ENCODE measurements around the gene STAMBPL1.

The STAMBPL1 gene

DNA sequence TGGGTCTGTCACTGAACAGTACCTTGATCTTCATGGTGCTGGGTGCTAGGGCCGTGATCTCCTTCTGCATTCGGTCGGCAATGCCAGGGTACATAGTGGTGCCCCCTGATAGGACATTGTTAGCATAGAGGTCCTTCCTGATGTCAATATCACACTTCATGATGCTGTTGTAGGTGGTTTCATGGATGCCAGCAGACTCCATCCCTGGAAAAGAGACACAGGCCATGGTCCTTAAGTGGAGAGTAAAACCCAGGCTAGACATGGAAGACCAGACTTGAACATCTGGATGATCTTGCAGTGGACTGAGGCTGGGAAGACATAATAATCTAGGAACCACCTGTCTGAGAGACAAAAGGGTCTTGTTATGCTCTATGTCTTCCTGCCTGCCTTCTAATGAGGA is 58.0 kb downstream of the STAMBPL1 start:
- H3K9me3 Mint-ChIP-seq: no peaks in the 10 kb centered on the region
- no peaks in the 10 kb centered on the region for H3K27me3 Mint-ChIP-seq
- H3K27ac Mint-ChIP-seq: peak overlapping the region in 1 of 2 donors; percentile 35
- no peak overlapping the region for H3K4me3 Mint-ChIP-seq
- no peak for DNase-seq
- peaks cover 12% of the 10 kb centered on the region for H3K4me1 Mint-ChIP-seq
- ATAC-seq: no peak

DNA sequence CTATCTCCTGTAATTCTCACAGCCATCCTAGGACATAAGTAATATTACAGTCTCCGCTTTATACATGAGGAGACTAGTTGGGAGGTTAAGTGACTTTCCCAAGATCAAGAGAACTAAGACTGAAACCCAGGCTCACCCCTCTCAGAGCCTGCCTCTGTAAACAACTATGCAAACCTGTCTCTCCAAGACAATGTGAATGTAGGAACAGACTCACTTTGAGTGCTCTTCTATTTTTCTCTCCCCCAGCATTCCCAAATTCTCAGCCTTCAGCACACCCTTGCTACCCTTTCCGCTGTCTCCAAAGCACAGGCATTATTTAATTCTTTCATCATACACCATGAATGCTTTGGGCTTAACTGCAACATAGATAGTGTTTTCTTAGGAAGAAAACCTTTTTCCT is 58.9 kb downstream of the STAMBPL1 start:
- Mint-ChIP-seq H3K27me3 (no peaks in the 10 kb centered on the region), H3K27ac (no peak overlapping the region), H3K4me3 (no peak overlapping the region), H3K4me1 (peaks cover 12% of the 10 kb centered on the region), H3K9me3 (no peaks in the 10 kb centered on the region)
- ATAC-seq (no peak), DNase-seq (no peak)

DNA sequence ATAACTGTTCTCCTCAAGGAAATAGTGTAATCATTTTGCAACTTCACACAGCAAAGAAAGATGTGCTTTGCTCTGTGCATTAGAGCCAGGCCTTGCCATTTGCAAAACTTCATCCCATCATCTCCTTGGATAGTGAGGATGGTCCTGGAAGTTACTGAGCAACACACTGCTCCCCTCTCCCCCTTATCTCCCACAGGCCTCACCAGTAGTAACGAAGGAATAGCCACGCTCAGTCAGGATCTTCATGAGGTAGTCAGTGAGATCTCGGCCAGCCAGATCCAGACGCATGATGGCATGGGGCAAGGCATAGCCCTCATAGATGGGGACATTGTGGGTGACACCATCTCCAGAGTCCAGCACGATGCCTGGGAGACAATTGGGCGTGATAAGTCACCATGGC is 61.0 kb downstream of the STAMBPL1 start:
- ATAC-seq (no peak), DNase-seq (no peak)

DNA sequence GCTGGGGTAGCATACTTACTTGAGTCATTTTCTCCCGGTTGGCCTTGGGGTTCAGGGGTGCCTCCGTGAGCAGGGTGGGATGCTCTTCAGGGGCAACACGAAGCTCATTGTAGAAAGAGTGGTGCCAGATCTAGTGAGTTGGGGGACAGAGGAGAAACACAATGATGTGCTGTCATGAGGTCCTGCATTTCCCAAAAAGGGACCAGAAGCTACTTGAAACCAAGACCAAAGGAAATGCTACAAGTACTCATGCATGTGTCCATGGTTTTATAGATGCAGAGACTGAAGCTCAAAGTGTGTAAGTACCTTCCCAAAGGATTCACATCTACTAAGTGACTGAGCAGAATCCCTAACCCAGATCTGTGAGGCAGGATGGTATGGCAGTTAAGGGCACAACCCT is 63.7 kb downstream of the STAMBPL1 start:
- Mint-ChIP-seq H3K9me3 (no peaks in the 10 kb centered on the region), H3K4me1 (peaks cover 17% of the 10 kb centered on the region), H3K4me3 (no peak overlapping the region), H3K27ac (no peak overlapping the region), H3K27me3 (no peaks in the 10 kb centered on the region)
- ATAC-seq: no peak
- DNase-seq: no peak

More for the DNA sequence above, 61.0 kb downstream of the STAMBPL1 start:
- peak overlapping the region in 1 of 2 donors; percentile 61 for H3K27ac Mint-ChIP-seq
- H3K4me3 Mint-ChIP-seq: no peak overlapping the region
- H3K9me3 Mint-ChIP-seq: no peaks in the 10 kb centered on the region
- peaks cover 11% of the 10 kb centered on the region for H3K4me1 Mint-ChIP-seq
- H3K27me3 Mint-ChIP-seq: no peaks in the 10 kb centered on the region

DNA sequence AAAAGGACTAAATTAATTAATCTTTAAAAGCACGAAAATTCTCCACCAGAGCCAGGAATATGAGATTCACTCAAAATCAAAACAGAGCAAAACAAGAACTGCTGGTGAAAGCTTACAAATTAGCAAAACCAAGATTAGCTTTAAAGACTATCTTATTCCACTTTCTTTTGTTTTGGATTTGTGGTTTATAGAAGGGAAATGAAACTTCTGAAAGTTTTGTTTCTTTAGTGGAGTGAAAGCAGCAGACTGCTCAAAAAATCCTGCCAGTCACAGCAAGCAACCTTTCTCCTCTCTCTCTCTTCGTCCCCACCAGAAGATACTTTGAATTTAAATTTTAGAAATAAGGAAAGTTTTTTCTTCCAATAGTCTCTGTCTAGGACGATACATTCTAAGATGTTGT is 64.8 kb downstream of the STAMBPL1 start:
- Mint-ChIP-seq H3K27me3 (no peaks in the 10 kb centered on the region), H3K27ac (peak overlapping the region in 1 of 2 donors; percentile 48), H3K4me3 (no peak overlapping the region), H3K9me3 (no peaks in the 10 kb centered on the region), H3K4me1 (peaks cover 17% of the 10 kb centered on the region)
- ATAC-seq (no peak), DNase-seq (no peak)

DNA sequence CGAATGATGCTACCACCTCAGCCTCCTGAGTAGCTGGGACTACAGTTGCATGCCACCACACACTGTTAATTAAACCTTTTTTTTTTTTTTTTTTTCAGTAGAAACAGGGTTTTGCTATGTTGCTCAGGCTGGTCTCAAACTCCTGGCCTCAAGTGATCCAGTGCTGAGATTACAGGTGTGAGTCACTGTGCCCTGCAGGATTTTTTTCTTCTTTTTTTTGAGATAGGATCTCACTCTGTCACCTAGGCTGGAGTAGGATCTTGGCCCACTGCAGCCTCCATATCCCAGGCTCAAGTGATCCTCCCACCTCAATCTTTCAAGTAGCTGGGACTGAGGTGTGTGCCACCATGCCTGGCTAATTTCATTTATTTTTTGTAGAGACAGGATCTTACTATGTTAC is 66.2 kb downstream of the STAMBPL1 start:
- no peaks in the 10 kb centered on the region for H3K9me3 Mint-ChIP-seq
- DNase-seq (no peak), ATAC-seq (no peak)
- H3K27ac Mint-ChIP-seq: no peak overlapping the region
- H3K27me3 Mint-ChIP-seq: no peaks in the 10 kb centered on the region
- H3K4me1 Mint-ChIP-seq: peaks cover 17% of the 10 kb centered on the region
- no peak overlapping the region for H3K4me3 Mint-ChIP-seq

DNA sequence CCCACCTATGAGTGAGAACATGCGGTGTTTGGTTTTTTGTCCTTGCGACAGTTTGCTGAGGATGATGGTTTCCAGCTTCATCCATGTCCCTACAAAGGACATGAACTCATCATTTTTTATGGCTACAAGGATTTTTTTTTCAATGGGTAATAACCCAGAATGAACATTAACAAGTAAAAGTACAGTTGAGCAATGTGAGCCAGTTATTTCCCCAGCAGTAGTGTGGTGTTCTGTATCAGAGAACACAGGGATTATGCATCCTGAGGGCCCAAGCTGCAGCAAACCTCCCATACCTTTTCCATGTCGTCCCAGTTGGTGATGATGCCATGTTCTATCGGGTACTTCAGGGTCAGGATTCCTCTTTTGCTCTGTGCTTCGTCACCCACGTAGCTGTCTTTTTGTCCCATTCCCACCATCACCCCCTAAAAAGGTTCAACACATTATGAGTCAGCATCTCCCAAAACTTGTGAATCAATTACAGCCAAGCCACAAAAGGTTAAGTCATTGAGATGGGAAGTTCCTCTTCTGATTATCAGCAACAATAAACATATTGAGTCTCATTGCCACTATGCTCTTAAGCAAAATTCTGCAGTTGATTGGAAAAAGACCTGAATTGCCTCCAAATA is 67.0 kb downstream of the STAMBPL1 start:
- Mint-ChIP-seq H3K4me1 (peaks cover 17% of the 10 kb centered on the region), H3K9me3 (no peaks in the 10 kb centered on the region), H3K27me3 (no peaks in the 10 kb centered on the region), H3K27ac (no peak overlapping the region), H3K4me3 (no peak overlapping the region)
- DNase-seq: no peak
- ATAC-seq: no peak

DNA sequence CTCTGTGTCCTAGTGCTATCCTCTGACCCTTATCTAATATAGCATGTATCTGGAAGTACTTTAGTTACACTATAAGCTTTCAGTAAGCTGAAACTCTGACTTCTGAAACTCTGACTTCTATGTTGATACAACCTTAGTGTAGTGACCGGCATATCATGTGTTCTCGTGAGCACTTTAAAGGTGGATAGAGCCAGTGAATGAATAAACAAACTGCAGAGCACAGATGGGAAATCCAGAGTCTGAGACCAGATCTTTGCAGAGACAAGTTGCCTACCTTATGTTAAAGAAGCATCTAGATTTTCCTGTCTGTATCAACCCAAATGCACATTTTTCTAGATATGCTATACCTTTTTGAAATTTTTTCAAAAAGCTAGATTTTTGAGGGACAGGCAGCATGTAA is 69.0 kb downstream of the STAMBPL1 start:
- DNase-seq: no peak
- Mint-ChIP-seq H3K27me3 (no peaks in the 10 kb centered on the region), H3K4me1 (peaks cover 17% of the 10 kb centered on the region), H3K9me3 (peaks cover 0 to 6% of the 10 kb centered on the region in 2 donors), H3K27ac (no peak overlapping the region), H3K4me3 (no peak overlapping the region)
- no peak for ATAC-seq

DNA sequence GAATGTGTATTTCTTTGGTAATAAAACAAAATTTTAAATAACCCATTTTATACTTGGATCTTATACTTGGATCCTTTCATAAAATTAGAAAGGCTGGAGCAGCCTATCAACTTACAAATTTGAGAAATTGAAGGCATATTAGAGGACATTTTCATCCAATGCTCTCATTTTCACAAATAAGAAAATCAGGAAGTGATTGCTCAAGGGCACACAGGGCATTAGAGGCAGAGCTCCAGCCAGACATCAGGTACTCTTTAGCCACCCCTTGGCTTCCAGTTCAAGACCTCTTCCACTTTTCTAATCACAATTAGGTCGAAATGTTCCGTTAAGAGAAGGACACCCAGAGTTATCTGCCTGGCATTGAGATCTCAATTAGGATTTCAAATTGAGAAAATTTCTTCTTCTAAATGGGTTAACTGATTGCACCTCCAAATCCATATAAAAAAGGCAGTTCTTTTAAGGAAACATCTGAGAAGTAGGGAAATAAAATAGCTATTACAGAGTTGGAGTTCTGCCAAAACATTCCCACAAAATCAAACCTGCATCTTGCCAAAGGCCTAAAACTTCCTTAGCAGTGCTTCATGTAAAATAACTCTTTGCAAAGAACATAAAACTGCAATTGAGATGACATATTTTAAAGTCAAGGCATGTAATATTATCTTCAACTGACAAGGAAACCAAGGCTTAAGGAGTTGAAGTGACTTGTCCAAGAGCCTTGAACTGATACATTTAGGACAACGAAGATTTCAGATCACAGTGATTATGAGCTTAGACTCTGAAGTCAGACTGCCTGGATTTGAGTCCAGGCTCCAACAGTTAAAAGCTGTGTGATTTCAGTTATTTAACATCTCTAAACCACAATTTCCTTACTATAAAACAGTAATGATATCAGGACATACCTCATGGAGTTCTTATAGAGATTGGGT is 70.1 kb downstream of the STAMBPL1 start:
- no peak for DNase-seq

DNA sequence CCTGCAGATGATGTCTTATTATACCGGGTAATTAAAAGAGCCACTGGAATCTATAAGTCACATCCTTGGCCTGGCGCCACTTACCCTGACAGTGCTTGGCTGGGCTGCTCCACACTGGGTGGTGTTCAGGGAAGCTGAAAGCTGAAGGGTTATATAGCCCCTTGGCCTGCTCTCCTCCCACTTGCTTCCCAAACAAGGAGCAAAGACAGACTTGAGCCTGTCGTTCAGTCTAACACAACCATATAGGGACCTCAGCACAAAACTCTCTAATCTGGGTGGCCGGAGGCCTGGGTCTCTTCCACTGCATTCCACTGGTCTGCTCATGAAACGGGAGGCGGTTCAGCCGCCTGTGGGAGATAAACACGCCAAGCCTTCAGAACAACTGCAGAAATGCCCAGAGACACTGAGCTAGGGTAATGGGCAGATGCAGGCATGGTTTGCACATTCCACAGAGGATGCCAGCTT is 72.6 kb downstream of the STAMBPL1 start, which contains the start of gene ACTA2:
ACTA2 (minus strand) TSS at position 127 of the 465 bp plus-strand sequence. CDS start 3,843 bp downstream, outside the sequence.
- no peak for ATAC-seq
- peaks cover 0 to 6% of the 10 kb centered on the region in 2 donors for H3K9me3 Mint-ChIP-seq

More for the DNA sequence above, 70.1 kb downstream of the STAMBPL1 start:
- Mint-ChIP-seq H3K4me1 (peaks cover 9% of the 10 kb centered on the region), H3K9me3 (peaks cover 0 to 6% of the 10 kb centered on the region in 2 donors), H3K4me3 (no peak overlapping the region), H3K27me3 (no peaks in the 10 kb centered on the region), H3K27ac (no peak overlapping the region)
- ATAC-seq: no peak

DNA sequence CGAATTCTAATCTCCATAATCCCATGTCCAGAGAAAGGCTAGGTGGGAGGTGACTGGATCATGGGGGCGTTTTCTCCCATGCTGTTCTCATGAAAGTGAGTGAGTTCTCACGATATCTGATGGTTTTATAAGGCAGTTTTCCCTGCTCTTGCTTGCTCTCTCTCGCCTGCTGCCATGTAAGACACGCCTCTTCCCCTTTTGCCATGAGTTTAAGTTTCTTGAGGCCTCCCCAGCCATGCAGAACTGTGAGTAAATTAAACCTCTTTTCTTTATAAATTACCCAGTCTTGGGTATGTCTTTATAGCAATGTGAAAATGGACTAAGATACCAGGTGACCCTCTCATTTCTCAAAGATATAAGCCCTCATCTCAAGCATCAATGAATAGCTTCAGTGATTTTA is 73.6 kb downstream of the STAMBPL1 start:
- H3K4me3 Mint-ChIP-seq: no peak overlapping the region
- DNase-seq (no peak), ATAC-seq (no peak)
- no peaks in the 10 kb centered on the region for H3K27me3 Mint-ChIP-seq
- H3K9me3 Mint-ChIP-seq: peaks cover 0 to 6% of the 10 kb centered on the region in 2 donors
- H3K27ac Mint-ChIP-seq: peak overlapping the region in 1 of 2 donors; percentile 56
- no peaks in the 10 kb centered on the region for H3K4me1 Mint-ChIP-seq

More for the DNA sequence above, 72.6 kb downstream of the STAMBPL1 start, which contains the start of gene ACTA2:
- Mint-ChIP-seq H3K27me3 (no peaks in the 10 kb centered on the region), H3K4me3 (no peak within 1 kb of the TSS), H3K27ac (peak within 1 kb of the TSS in 1 of 2 donors; percentile 56), H3K4me1 (no peaks in the 10 kb centered on the region)
- DNase-seq: no peak

DNA sequence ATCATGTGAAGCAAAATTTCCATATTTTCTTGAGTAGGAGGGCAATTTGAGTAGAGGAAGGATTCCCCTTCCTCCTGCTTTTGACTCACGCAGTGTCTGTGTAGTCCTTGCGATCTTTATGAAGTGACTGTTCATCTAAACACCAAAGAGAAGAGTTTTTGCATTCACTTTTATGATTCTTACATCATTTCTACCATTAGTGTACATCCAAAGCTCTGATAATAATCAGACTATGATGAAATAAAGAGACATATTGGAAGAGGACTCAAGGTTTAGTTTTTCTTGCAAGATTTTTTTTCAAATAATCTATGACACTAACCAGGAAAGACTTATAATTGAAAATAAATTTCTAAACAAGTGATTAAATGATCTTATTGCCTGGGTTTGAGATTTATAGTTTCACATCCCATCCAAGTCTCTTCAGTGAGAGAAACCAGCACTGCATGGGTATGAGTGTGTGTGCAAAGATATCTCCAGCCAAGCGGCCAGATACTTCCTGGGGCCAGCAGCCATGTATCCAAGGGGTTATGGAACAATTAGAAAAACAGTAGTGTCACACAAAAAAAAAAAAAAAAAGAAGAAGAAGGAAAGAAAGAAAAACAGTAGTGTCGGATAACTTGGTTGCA is 74.5 kb downstream of the STAMBPL1 start:
- DNase-seq (no peak), ATAC-seq (no peak)
- Mint-ChIP-seq H3K4me3 (no peak overlapping the region), H3K27ac (no peak overlapping the region), H3K9me3 (peaks cover 0 to 6% of the 10 kb centered on the region in 2 donors), H3K4me1 (no peaks in the 10 kb centered on the region), H3K27me3 (no peaks in the 10 kb centered on the region)

DNA sequence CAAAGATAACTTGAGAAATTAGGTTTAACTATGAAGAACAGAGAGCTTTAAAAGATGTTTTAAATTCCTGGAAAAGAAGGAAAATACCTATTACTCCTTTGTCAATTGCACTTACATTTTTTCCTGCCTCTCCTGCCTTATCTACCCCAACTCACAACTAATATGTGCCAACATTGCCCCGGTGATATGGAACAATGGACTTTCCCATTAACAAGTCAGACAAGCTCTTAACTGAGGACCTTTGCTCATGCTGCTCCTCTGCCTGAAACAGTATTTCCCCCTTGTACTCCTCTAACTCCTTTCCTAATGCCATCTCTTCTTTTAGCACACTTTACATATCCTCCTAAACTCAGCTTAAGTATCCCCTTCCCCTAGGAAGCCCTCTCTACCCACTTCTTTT is 77.3 kb downstream of the STAMBPL1 start:
- ATAC-seq (no peak), DNase-seq (no peak)
- Mint-ChIP-seq H3K27ac (no peak overlapping the region), H3K4me3 (no peak overlapping the region), H3K9me3 (peaks cover 0 to 6% of the 10 kb centered on the region in 2 donors), H3K4me1 (peaks cover 19% of the 10 kb centered on the region), H3K27me3 (no peaks in the 10 kb centered on the region)

DNA sequence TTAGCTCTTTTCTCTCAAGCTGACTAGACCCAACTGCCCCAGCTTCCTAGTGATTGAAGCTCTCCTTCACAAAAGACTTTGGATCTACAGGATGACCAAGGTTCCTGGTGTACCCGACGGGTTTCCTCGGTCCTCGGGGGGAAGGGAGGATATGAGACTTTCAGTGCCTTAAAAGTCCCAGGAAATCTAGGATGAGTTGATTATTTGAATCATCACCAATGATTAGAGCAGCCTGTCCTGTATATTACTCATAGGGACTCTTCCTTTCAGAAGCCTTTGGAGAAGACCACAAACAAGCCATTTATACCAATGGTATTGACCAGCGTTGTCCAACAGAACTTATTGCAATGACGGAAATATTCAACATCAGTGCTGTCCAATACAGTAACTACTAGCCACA is 78.7 kb downstream of the STAMBPL1 start:
- Mint-ChIP-seq H3K4me3 (no peak overlapping the region), H3K27me3 (no peaks in the 10 kb centered on the region), H3K4me1 (peaks cover 25% of the 10 kb centered on the region), H3K9me3 (peaks cover 0 to 3% of the 10 kb centered on the region in 2 donors), H3K27ac (no peak overlapping the region)
- ATAC-seq: no peak
- no peak for DNase-seq

DNA sequence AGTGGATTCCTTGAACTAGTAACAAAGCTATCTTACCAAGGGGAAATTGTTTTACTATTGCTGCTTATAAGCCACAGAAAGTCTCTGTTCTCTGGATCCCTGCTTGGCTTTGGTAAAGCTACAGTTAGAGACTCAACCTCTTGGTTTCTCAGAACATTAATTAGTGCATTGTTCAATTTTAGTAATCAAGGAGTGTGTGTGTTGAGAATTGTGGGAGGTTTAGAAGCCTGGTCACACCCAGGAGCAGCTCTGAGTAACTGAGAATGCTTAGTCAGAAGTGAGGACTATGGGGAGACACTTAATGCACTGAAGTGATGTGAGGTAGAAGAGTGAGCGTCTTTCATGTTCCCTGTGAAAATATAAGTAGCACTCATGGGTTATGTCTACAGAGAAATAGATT is 80.8 kb downstream of the STAMBPL1 start:
- H3K9me3 Mint-ChIP-seq: no peaks in the 10 kb centered on the region
- H3K27me3 Mint-ChIP-seq: no peaks in the 10 kb centered on the region
- peak overlapping the region in 1 of 2 donors; percentile 61 for H3K27ac Mint-ChIP-seq
- peaks cover 25% of the 10 kb centered on the region for H3K4me1 Mint-ChIP-seq
- H3K4me3 Mint-ChIP-seq: no peak overlapping the region
- ATAC-seq (peak; percentile 89), DNase-seq (no peak)
